ENCODE data around the gene KSR1.

KSR1 gene

GRCh38 chr17:27466743-27467375 lies 10.6 kb downstream of the KSR1 start:
- Mint-ChIP-seq H3K4me1 (ENCODE audit: low read depth) (peaks cover 98% of the 10 kb centered on the region), H3K36me3 (ENCODE audit: low read depth) (peaks cover 18% of the 10 kb centered on the region), H3K27ac (peak overlapping the region; percentile 96), H3K9me3 (no peaks in the 10 kb centered on the region), H3K27me3 (no peaks in the 10 kb centered on the region), H3K4me3 (peak overlapping the region; percentile 66)

- Mint-ChIP-seq H3K4me3 (peak overlapping the region; percentile 40), H3K9me3 (no peaks in the 10 kb centered on the region), H3K4me1 (ENCODE audit: low read depth) (peaks cover 99% of the 10 kb centered on the region), H3K27ac (peak overlapping the region; percentile 89), H3K27me3 (no peaks in the 10 kb centered on the region), H3K36me3 (ENCODE audit: low read depth) (peaks cover 18% of the 10 kb centered on the region)
Observed at GRCh38 chr17:27469256-27469655, 13.0 kb downstream of the KSR1 start.

GRCh38 chr17:27471321-27472269 lies 15.3 kb downstream of the KSR1 start:
- H3K27ac Mint-ChIP-seq: peak overlapping the region; percentile 100
- peaks cover 99% of the 10 kb centered on the region for H3K4me1 Mint-ChIP-seq (ENCODE audit: low read depth)

GRCh38 chr17:27473190-27473747 lies 17.0 kb downstream of the KSR1 start:
- Mint-ChIP-seq H3K9me3 (no peaks in the 10 kb centered on the region), H3K4me1 (ENCODE audit: low read depth) (peaks cover 99% of the 10 kb centered on the region), H3K27me3 (no peaks in the 10 kb centered on the region), H3K27ac (peak overlapping the region; percentile 100), H3K4me3 (peak overlapping the region; percentile 74), H3K36me3 (ENCODE audit: low read depth) (peaks cover 18% of the 10 kb centered on the region)

More at GRCh38 chr17:27471321-27472269, 15.3 kb downstream of the KSR1 start:
- Mint-ChIP-seq H3K36me3 (ENCODE audit: low read depth) (peaks cover 23% of the 10 kb centered on the region), H3K27me3 (no peaks in the 10 kb centered on the region), H3K9me3 (no peaks in the 10 kb centered on the region), H3K4me3 (peak overlapping the region; percentile 76)

- Mint-ChIP-seq H3K9me3 (no peaks in the 10 kb centered on the region), H3K4me3 (peak overlapping the region; percentile 74), H3K36me3 (ENCODE audit: low read depth) (peaks cover 18% of the 10 kb centered on the region), H3K27ac (peak overlapping the region; percentile 100), H3K27me3 (no peaks in the 10 kb centered on the region), H3K4me1 (ENCODE audit: low read depth) (peaks cover 97% of the 10 kb centered on the region)
Observed at GRCh38 chr17:27473748-27474609, 17.7 kb downstream of the KSR1 start.

GRCh38 chr17:27475070-27475673 lies 18.9 kb downstream of the KSR1 start:
- Mint-ChIP-seq H3K4me3 (peak overlapping the region; percentile 53), H3K27me3 (no peaks in the 10 kb centered on the region), H3K9me3 (no peaks in the 10 kb centered on the region), H3K36me3 (ENCODE audit: low read depth) (peaks cover 20% of the 10 kb centered on the region), H3K27ac (peak overlapping the region; percentile 100), H3K4me1 (ENCODE audit: low read depth) (peaks cover 97% of the 10 kb centered on the region)

GRCh38 chr17:27475981-27476895 lies 20.0 kb downstream of the KSR1 start:
- no peaks in the 10 kb centered on the region for H3K27me3 Mint-ChIP-seq
- peak overlapping the region; percentile 100 for H3K27ac Mint-ChIP-seq
- peaks cover 11% of the 10 kb centered on the region for H3K36me3 Mint-ChIP-seq (ENCODE audit: low read depth)
- H3K4me3 Mint-ChIP-seq: no peak overlapping the region
- peaks cover 98% of the 10 kb centered on the region for H3K4me1 Mint-ChIP-seq (ENCODE audit: low read depth)
- no peaks in the 10 kb centered on the region for H3K9me3 Mint-ChIP-seq

- peak overlapping the region; percentile 61 for H3K27ac Mint-ChIP-seq
- H3K4me3 Mint-ChIP-seq: no peak overlapping the region
- H3K4me1 Mint-ChIP-seq (ENCODE audit: low read depth): peaks cover 98% of the 10 kb centered on the region
- no peaks in the 10 kb centered on the region for H3K27me3 Mint-ChIP-seq
- H3K9me3 Mint-ChIP-seq: no peaks in the 10 kb centered on the region
- peaks cover 9% of the 10 kb centered on the region for H3K36me3 Mint-ChIP-seq (ENCODE audit: low read depth)
Observed at GRCh38 chr17:27477050-27477888, 21.0 kb downstream of the KSR1 start.

- H3K36me3 Mint-ChIP-seq (ENCODE audit: low read depth): peaks cover 9% of the 10 kb centered on the region
- H3K27me3 Mint-ChIP-seq: no peaks in the 10 kb centered on the region
Observed at GRCh38 chr17:27477971-27478684, 21.9 kb downstream of the KSR1 start.

GRCh38 chr17:27478901-27479538 lies 22.8 kb downstream of the KSR1 start:
- Mint-ChIP-seq H3K4me3 (no peak overlapping the region), H3K27me3 (no peaks in the 10 kb centered on the region), H3K27ac (no peak overlapping the region), H3K9me3 (no peaks in the 10 kb centered on the region), H3K4me1 (ENCODE audit: low read depth) (peaks cover 89% of the 10 kb centered on the region), H3K36me3 (ENCODE audit: low read depth) (peaks cover 16% of the 10 kb centered on the region)

More at GRCh38 chr17:27477971-27478684, 21.9 kb downstream of the KSR1 start:
- Mint-ChIP-seq H3K27ac (no peak overlapping the region), H3K4me1 (ENCODE audit: low read depth) (peaks cover 98% of the 10 kb centered on the region), H3K9me3 (no peaks in the 10 kb centered on the region), H3K4me3 (no peak overlapping the region)

- Mint-ChIP-seq H3K27ac (peak overlapping the region; percentile 61), H3K9me3 (no peaks in the 10 kb centered on the region), H3K4me1 (ENCODE audit: low read depth) (peaks cover 81% of the 10 kb centered on the region), H3K27me3 (no peaks in the 10 kb centered on the region), H3K4me3 (no peak overlapping the region), H3K36me3 (ENCODE audit: low read depth) (peaks cover 22% of the 10 kb centered on the region)
Observed at GRCh38 chr17:27479838-27480237, 23.6 kb downstream of the KSR1 start.

- Mint-ChIP-seq H3K27me3 (no peaks in the 10 kb centered on the region), H3K4me3 (no peak overlapping the region), H3K4me1 (ENCODE audit: low read depth) (peaks cover 78% of the 10 kb centered on the region), H3K27ac (no peak overlapping the region), H3K36me3 (ENCODE audit: low read depth) (peaks cover 26% of the 10 kb centered on the region), H3K9me3 (no peaks in the 10 kb centered on the region)
Observed at GRCh38 chr17:27480699-27481098, 24.5 kb downstream of the KSR1 start.

Data from stimulated activated naive CD8-positive, alpha-beta T cell treated with anti-CD3 and anti-CD28 coated beads, Interleukin-15, Interleukin-2, amounts not matched to agents 100 ng/mL and 50 ng/mL, for 24 hours (primary cell).